ENCODE data around the gene ZEB1.
"Not testable (repeated sequence)": the region's sequence is repeated elsewhere in the genome, so short reads cannot be mapped to it uniquely, and the experiment has no call there.

DNA sequence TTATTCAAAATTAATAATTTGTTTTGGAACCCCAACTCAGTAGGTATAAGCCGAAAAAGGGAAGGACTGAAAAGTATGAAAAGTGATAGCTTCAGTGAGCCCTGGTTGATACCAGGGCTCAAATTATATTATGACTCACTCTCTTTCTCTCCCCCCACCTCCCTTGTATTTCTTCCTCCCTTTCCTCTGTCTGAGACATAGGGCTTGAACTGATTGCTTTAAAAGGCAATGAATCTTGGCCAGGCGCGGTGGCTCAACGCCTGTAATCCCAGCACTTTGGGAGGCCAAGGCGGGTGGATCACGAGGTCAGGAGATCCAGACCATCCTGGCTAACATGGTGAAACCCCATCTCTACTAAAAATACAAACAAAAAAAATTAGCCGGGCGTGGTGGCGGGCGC lies 108.3 kb downstream of the ZEB1 start:
- TF ChIP-seq EP300 (IDR thresholded peaks at IDR 0.05; ENCODE audit: low read depth); POLR2A (IDR thresholded peaks at IDR 0.05); POLR2AphosphoS5 (IDR thresholded peaks at IDR 0.05): not testable (repeated sequence)
- TF ChIP-seq, protein P1, sequence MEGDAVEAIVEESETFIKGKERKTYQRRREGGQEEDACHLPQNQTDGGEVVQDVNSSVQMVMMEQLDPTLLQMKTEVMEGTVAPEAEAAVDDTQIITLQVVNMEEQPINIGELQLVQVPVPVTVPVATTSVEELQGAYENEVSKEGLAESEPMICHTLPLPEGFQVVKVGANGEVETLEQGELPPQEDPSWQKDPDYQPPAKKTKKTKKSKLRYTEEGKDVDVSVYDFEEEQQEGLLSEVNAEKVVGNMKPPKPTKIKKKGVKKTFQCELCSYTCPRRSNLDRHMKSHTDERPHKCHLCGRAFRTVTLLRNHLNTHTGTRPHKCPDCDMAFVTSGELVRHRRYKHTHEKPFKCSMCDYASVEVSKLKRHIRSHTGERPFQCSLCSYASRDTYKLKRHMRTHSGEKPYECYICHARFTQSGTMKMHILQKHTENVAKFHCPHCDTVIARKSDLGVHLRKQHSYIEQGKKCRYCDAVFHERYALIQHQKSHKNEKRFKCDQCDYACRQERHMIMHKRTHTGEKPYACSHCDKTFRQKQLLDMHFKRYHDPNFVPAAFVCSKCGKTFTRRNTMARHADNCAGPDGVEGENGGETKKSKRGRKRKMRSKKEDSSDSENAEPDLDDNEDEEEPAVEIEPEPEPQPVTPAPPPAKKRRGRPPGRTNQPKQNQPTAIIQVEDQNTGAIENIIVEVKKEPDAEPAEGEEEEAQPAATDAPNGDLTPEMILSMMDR (IDR thresholded peaks at IDR 0.05) = not testable (repeated sequence)

Measured in transverse colon (tissue), 4 donors.